Body of pancreas (tissue), 4 donors: ENCODE data around the gene ICE1. TPM values are rescaled to one million over a fixed set of nuclear protein-coding genes. Genes with fewer than 3 reads are reported as not detected.
"Not testable (repeated sequence)": the region's sequence is repeated elsewhere in the genome, so short reads cannot be mapped to it uniquely, and the experiment has no call there.

ENCODE experiments used
- ATAC-seq: fragments of 150-250 bp; one replicate; pipeline ENCODE4 v1.9.1; 2016
- DNase-seq, 4 donors: peaks; one replicate each; pipeline ENCODE4 v3.0.0-alpha.2; 2019
- H3K27ac ChIP-seq, 4 donors: fragments of 200-600 bp; sonication (generic); 1 replicate in 3 of 4; 2 replicates in 1 of 4; pipeline versions ENCODE4 v1.5.1 to v1.6.1; 2016 to 2019; ENCODE audit warnings: mild to moderate bottlenecking in 1 of 4, mixed read lengths in 1 of 4, moderate library complexity in 1 of 4
- H3K27me3 ChIP-seq, 2 donors: fragments of 200-600 bp; sonication (generic); one replicate each; pipeline ENCODE4 v1.6.0; 2016; ENCODE audit warnings: mild to moderate bottlenecking in 1 of 2
- H3K36me3 ChIP-seq, 2 donors: fragments of 200-600 bp; sonication (generic); replicated peaks in 1 of 2; 2 replicates each; pipeline ENCODE4 v1.5.1; 2016; ENCODE audit warnings: low read depth in 2 of 2; ENCODE audit not compliant: insufficient read depth in 1 of 2
- H3K4me1 ChIP-seq: fragments of 200-600 bp; sonication (generic); one replicate; pipeline ENCODE4 v1.6.0; 2016
- H3K4me3 ChIP-seq, 2 donors: fragments of 200-600 bp; sonication (generic); 1 replicate in 1 of 2; 2 replicates in 1 of 2; pipeline ENCODE4 v1.5.1; 2016 to 2019
- H3K9me3 ChIP-seq, 3 donors: fragments of 200-600 bp; sonication (generic); 1 replicate in 2 of 3; 2 replicates in 1 of 3; pipeline ENCODE4 v1.5.1; 2016
- CTCF ChIP-seq, 7 experiments: fragments of 450-650 bp in 4 of 7; fragments of 200-600 bp in 3 of 7; sonication (generic) in 3 of 7; IDR thresholded peaks; one replicate each; pipeline ENCODE4 v1.5.1; 2016 to 2019; ENCODE audit warnings: antibody characterized with exemption in 7 of 7
- POLR2A ChIP-seq, 3 donors: fragments of 450-650 bp; IDR thresholded peaks; one replicate each; pipeline ENCODE4 v1.6.1; 2016; ENCODE audit warnings: antibody characterized with exemption in 3 of 3, mild to moderate bottlenecking in 2 of 3
- WGBS, 2 donors: methylation state at CpG; one replicate each; pipeline ENCODE4 v1.1.5; 2017; 5-methylcytosine and 5-hydroxymethylcytosine counted together
- intact Hi-C: fragments of 100-400 bp; cut with DNase I; formaldehyde crosslinking; loops from one replicate; pipeline ENCODE4 v1.15.1; 2023
- total RNA-seq, 2 donors: library from RNA; depleted of rRNA; stranded (reverse); fragments of >200 nt; gene quantifications; one replicate each; pipeline ENCODE4 v1.1.0, GENCODE V29; 2016

ICE1 gene
- total RNA-seq, 2 donors from 2014 or later, result 13.5 to 15.6 TPM

GRCh38 chr5:5475975-5476374 is 53.5 kb downstream of the ICE1 start:
- intact Hi-C loops, result no loop called here
- Histone ChIP-seq H3K4me3 (no peak overlapping the region), H3K27ac (no peak overlapping the region), H3K4me1 (no peaks in the 10 kb centered on the region), H3K36me3 (peaks cover 0 to 14% of the 10 kb centered on the region in 2 donors), H3K27me3 (no peaks in the 10 kb centered on the region), H3K9me3 (no peaks in the 10 kb centered on the region)
- ATAC-seq (no peak), DNase-seq (no peak)
- WGBS, 2 donors, result 98 to 99% methylated on average over 2 of the region's 2 CpGs
- TF ChIP-seq CTCF (IDR thresholded peaks at IDR 0.05), result no peak

GRCh38 chr5:5479578-5479977 is 57.1 kb downstream of the ICE1 start:
- not testable (repeated sequence) for H3K36me3 ChIP-seq, ATAC-seq, H3K27ac ChIP-seq

GRCh38 chr5:5480481-5481111 is 58.1 kb downstream of the ICE1 start:
- 88 to 91% methylated on average over 8 of the region's 8 CpGs for WGBS, 2 donors
- no peak for TF ChIP-seq POLR2A (IDR thresholded peaks at IDR 0.05)
- no peak for TF ChIP-seq CTCF (IDR thresholded peaks at IDR 0.05)
- Histone ChIP-seq H3K4me1 (no peaks in the 10 kb centered on the region), H3K36me3 (peaks cover 0 to 2% of the 10 kb centered on the region in 2 donors), H3K9me3 (no peaks in the 10 kb centered on the region), H3K27ac (no peak overlapping the region), H3K27me3 (no peaks in the 10 kb centered on the region), H3K4me3 (no peak overlapping the region)
- intact Hi-C loops, result no loop called here
- ATAC-seq, result no peak
- no peak for DNase-seq

More at GRCh38 chr5:5479578-5479977, 57.1 kb downstream of the ICE1 start:
- H3K27me3 ChIP-seq, H3K9me3 ChIP-seq, H3K4me1 ChIP-seq, intact Hi-C loops, DNase-seq, H3K4me3 ChIP-seq: not testable (repeated sequence)
- 92 to 100% methylated on average over 1 of the region's 1 CpG for WGBS, 2 donors

GRCh38 chr5:5481206-5481605 is 58.7 kb downstream of the ICE1 start:
- H3K4me3 ChIP-seq, result no peak overlapping the region
- no peak overlapping the region for H3K27ac ChIP-seq
- 87 to 91% methylated on average over 3 of the region's 3 CpGs for WGBS, 2 donors
- peaks cover 0 to 2% of the 10 kb centered on the region in 2 donors for H3K36me3 ChIP-seq
- H3K9me3 ChIP-seq, result no peaks in the 10 kb centered on the region
- no peak for ATAC-seq
- DNase-seq, result no peak
- intact Hi-C loops, result no loop called here
- H3K27me3 ChIP-seq, result no peaks in the 10 kb centered on the region
- TF ChIP-seq CTCF (IDR thresholded peaks at IDR 0.05), result no peak
- TF ChIP-seq POLR2A (IDR thresholded peaks at IDR 0.05), result no peak
- H3K4me1 ChIP-seq, result no peaks in the 10 kb centered on the region

GRCh38 chr5:5481633-5482032 is 59.2 kb downstream of the ICE1 start:
- H3K27me3 ChIP-seq, result no peaks in the 10 kb centered on the region
- H3K4me1 ChIP-seq, result no peaks in the 10 kb centered on the region
- TF ChIP-seq CTCF (IDR thresholded peaks at IDR 0.05), result no peak
- TF ChIP-seq POLR2A (IDR thresholded peaks at IDR 0.05), result no peak
- no peak overlapping the region for H3K27ac ChIP-seq
- intact Hi-C loops, result no loop called here
- ATAC-seq (no peak), DNase-seq (no peak)
- no peak overlapping the region for H3K4me3 ChIP-seq
- 87 to 91% methylated on average over 4 of the region's 4 CpGs for WGBS, 2 donors
- H3K36me3 ChIP-seq, result no peaks in the 10 kb centered on the region
- H3K9me3 ChIP-seq, result no peaks in the 10 kb centered on the region
